Hepatocyte (in vitro differentiated cells): ENCODE results near the gene CBLL1. TPM values are rescaled to one million over a fixed set of nuclear protein-coding genes. Genes with fewer than 3 reads are reported as not detected.

ENCODE experiments used
- DNase-seq: peaks from one replicate; pipeline ENCODE4 v3.0.0-alpha.2; 2016; ENCODE audit warnings: low spot score
- H2AFZ ChIP-seq: fragments of 200-600 bp; sonication (generic); 2 replicates; pipeline ENCODE4 v1.6.0; 2016; ENCODE audit warnings: antibody characterized with exemption, mild to moderate bottlenecking
- H3K27ac ChIP-seq: fragments of 200-600 bp; sonication (generic); 2 replicates; pipeline ENCODE4 v1.5.1; 2016; ENCODE audit warnings: mild to moderate bottlenecking
- H3K27me3 ChIP-seq: fragments of 200-600 bp; sonication (generic); 2 replicates; pipeline ENCODE4 v1.6.1; 2016
- H3K36me3 ChIP-seq: fragments of 200-600 bp; sonication (generic); replicated peaks from 2 replicates; pipeline ENCODE4 v1.5.1; 2016; ENCODE audit warnings: low read depth; ENCODE audit not compliant: insufficient read depth
- H3K4me1 ChIP-seq: fragments of 200-600 bp; sonication (generic); 2 replicates; pipeline ENCODE4 v1.5.1; 2016; ENCODE audit warnings: mild to moderate bottlenecking, moderate library complexity; ENCODE audit not compliant: insufficient read depth
- H3K4me2 ChIP-seq: fragments of 200-600 bp; sonication (generic); 2 replicates; pipeline ENCODE4 v1.6.0; 2016
- H3K4me3 ChIP-seq: fragments of 200-600 bp; sonication (generic); 2 replicates; pipeline ENCODE4 v1.5.1; 2016; ENCODE audit warnings: mild to moderate bottlenecking
- H3K79me2 ChIP-seq: fragments of 200-600 bp; sonication (generic); 2 replicates; pipeline ENCODE4 v1.6.0; 2017; ENCODE audit warnings: mild to moderate bottlenecking
- H3K9me2 ChIP-seq: fragments of 200-600 bp; sonication (generic); replicated peaks from 2 replicates; pipeline ENCODE4 v1.6.0; 2017; ENCODE audit warnings: mild to moderate bottlenecking; ENCODE audit not compliant: insufficient read depth
- H3K9me3 ChIP-seq: fragments of 200-600 bp; sonication (generic); 2 replicates; pipeline ENCODE4 v1.5.1; 2016; ENCODE audit warnings: low read depth, mild to moderate bottlenecking
- H4K20me1 ChIP-seq: fragments of 200-600 bp; sonication (generic); 2 replicates; pipeline ENCODE4 v1.6.0; 2016; ENCODE audit warnings: mild to moderate bottlenecking; ENCODE audit not compliant: insufficient read depth, poor library complexity, severe bottlenecking
- CTCF ChIP-seq: fragments of 200-600 bp; sonication (generic); IDR thresholded peaks from 2 replicates; pipeline ENCODE4 v1.5.1; 2016; ENCODE audit warnings: antibody characterized with exemption, mild to moderate bottlenecking; ENCODE audit not compliant: poor library complexity
- EZH2 ChIP-seq: fragments of 200-600 bp; sonication (generic); IDR thresholded peaks from 2 replicates; pipeline ENCODE4 v1.6.1; 2016; ENCODE audit warnings: antibody characterized with exemption, mild to moderate bottlenecking, borderline replicate concordance
- EZH2phosphoT487 ChIP-seq: fragments of 200-600 bp; sonication (generic); IDR thresholded peaks from one replicate; pipeline ENCODE4 v1.6.1; 2018; ENCODE audit warnings: antibody characterized with exemption, mild to moderate bottlenecking, low read depth, moderate library complexity; ENCODE audit not compliant: unreplicated experiment, severe bottlenecking
- whole genome bisulfite sequencing: methylation state at CpG from one replicate; pipeline ENCODE4 v1.1.6; 2016; ENCODE audit warnings: low lambda C conversion rate; ENCODE audit errors: missing lambda C conversion rate; 5-methylcytosine and 5-hydroxymethylcytosine counted together
- polyA plus RNA-seq: library from polyadenylated mRNA; unstranded; fragments of >200 nt; fragmentation: Nextera tagmentation; extraction: Ambion mirVana; gene quantifications from 2 replicates; pipeline ENCODE4 v1.2.1, GENCODE V29; 2016
- total RNA-seq: library from RNA; depleted of rRNA; stranded (reverse); fragments of >200 nt; gene quantifications from 2 replicates; pipeline ENCODE4 v1.2.3, GENCODE V29; 2014

CBLL1 gene
- total and polyA plus RNA-seq, 2 experiments from 2014 or later = 12.5 to 18.6 TPM

GRCh38 chr7:107799647-107800264, 55.8 kb downstream of the CBLL1 start:
- TF ChIP-seq EZH2phosphoT487 (peak; percentile 71), CTCF (no peak), EZH2 (no peak)
- peak; percentile 45 for DNase-seq
- H3K4me3 ChIP-seq = no peak overlapping the region

GRCh38 chr7:107803009-107803610, 59.2 kb downstream of the CBLL1 start, which contains the start of gene SLC26A3:
Gene SLC26A3 (minus strand): TSS chr7:107803223. CDS start chr7:107794509, 8,714 bp downstream.
- no peaks in the 10 kb centered on the region for H3K9me3 ChIP-seq
- H3K27ac ChIP-seq = no peak within 1 kb of the TSS
- no peaks in the 10 kb centered on the region for H3K79me2 ChIP-seq
- H3K9me2 ChIP-seq = no peaks in the 10 kb centered on the region
- no peaks in the 10 kb centered on the region for H3K36me3 ChIP-seq
- WGBS = 66% methylated on average over 2 of the region's 2 CpGs
- H4K20me1 ChIP-seq = no peaks in the 10 kb centered on the region
- H2AFZ ChIP-seq = no peak within 1 kb of the TSS
- no peak within 1 kb of the TSS for H3K4me2 ChIP-seq
- H3K27me3 ChIP-seq = no peaks in the 10 kb centered on the region
- H3K4me3 ChIP-seq = no peak within 1 kb of the TSS
- TF ChIP-seq EZH2 = no peak
- no peak for TF ChIP-seq CTCF
- no peak for TF ChIP-seq EZH2phosphoT487
- H3K4me1 ChIP-seq = peaks cover 10% of the 10 kb centered on the region
- no peak for DNase-seq

More at GRCh38 chr7:107799647-107800264, 55.8 kb downstream of the CBLL1 start:
- no peaks in the 10 kb centered on the region for H3K27me3 ChIP-seq
- H2AFZ ChIP-seq = no peak overlapping the region
- peaks cover 10% of the 10 kb centered on the region for H3K4me1 ChIP-seq
- no peaks in the 10 kb centered on the region for H3K36me3 ChIP-seq
- peak overlapping the region; percentile 24 for H3K4me2 ChIP-seq
- H3K9me2 ChIP-seq = no peaks in the 10 kb centered on the region
- 59% methylated on average over 6 of the region's 6 CpGs for WGBS
- peak overlapping the region; percentile 42 for H3K27ac ChIP-seq
- no peaks in the 10 kb centered on the region for H4K20me1 ChIP-seq
- H3K79me2 ChIP-seq = no peaks in the 10 kb centered on the region
- H3K9me3 ChIP-seq = no peaks in the 10 kb centered on the region

- Histone ChIP-seq H3K36me3 (no peaks in the 10 kb centered on the region), H2AFZ (no peak overlapping the region), H3K79me2 (no peaks in the 10 kb centered on the region), H3K4me3 (no peak overlapping the region), H3K27me3 (no peaks in the 10 kb centered on the region), H3K27ac (no peak overlapping the region), H3K9me2 (no peaks in the 10 kb centered on the region), H4K20me1 (no peaks in the 10 kb centered on the region), H3K9me3 (no peaks in the 10 kb centered on the region), H3K4me1 (no peaks in the 10 kb centered on the region), H3K4me2 (no peak overlapping the region)
- no peak for TF ChIP-seq CTCF
- TF ChIP-seq EZH2 = no peak
- no peak for TF ChIP-seq EZH2phosphoT487
- 96% methylated on average over 4 of the region's 4 CpGs for WGBS
- no peak for DNase-seq
Measured at GRCh38 chr7:107809179-107809578, 65.2 kb downstream of the CBLL1 start.
